SJSA1 (cell line): ENCODE results near the gene TUBGCP6. TPM values are rescaled to one million over a fixed set of nuclear protein-coding genes. Genes with fewer than 3 reads are reported as not detected.
A peak's percentile ranks its signal among the peaks of the same experiment; 100 is the strongest.

Source experiments
- DNase-seq, 2 experiments: peaks; one replicate each; pipeline ENCODE4 v3.0.0-alpha.2; 2015 to 2020; ENCODE audit warnings: low spot score in 2 of 2, low read depth in 1 of 2
- H3K27ac ChIP-seq: fragments of 250-450 bp; sonication (Bioruptor Pico); 2 replicates; pipeline ENCODE4 v1.5.1; 2020; ENCODE audit warnings: mild to moderate bottlenecking, moderate library complexity
- H3K27me3 ChIP-seq: fragments of 250-450 bp; sonication (Bioruptor Pico); replicated peaks from 2 replicates; pipeline ENCODE4 v1.5.1; 2020; ENCODE audit warnings: mild to moderate bottlenecking, moderate library complexity
- H3K36me3 ChIP-seq: fragments of 250-450 bp; sonication (Bioruptor Pico); 2 replicates; pipeline ENCODE4 v1.5.1; 2020; ENCODE audit warnings: mild to moderate bottlenecking
- H3K4me1 ChIP-seq: fragments of 250-450 bp; sonication (Bioruptor Pico); replicated peaks from 2 replicates; pipeline ENCODE4 v1.6.1; 2021; ENCODE audit warnings: mild to moderate bottlenecking
- H3K4me3 ChIP-seq: fragments of 250-450 bp; sonication (Bioruptor Pico); 2 replicates; pipeline ENCODE4 v1.5.1; 2020; ENCODE audit warnings: mild to moderate bottlenecking
- H3K9me3 ChIP-seq: fragments of 250-450 bp; sonication (Bioruptor Pico); replicated peaks from 2 replicates; pipeline ENCODE4 v1.5.1; 2020; ENCODE audit warnings: mild to moderate bottlenecking
- total RNA-seq: library from RNA; depleted of rRNA; stranded (reverse); fragments of >200 nt; shearing (Covaris generic); gene quantifications from 2 replicates; pipeline ENCODE4 v1.2.3, GENCODE V29; 2014

Gene TUBGCP6
- total RNA-seq, 1 experiment from 2014 or later, result 17.4 TPM

- no peak overlapping the region for H3K27ac ChIP-seq
- no peaks in the 10 kb centered on the region for H3K9me3 ChIP-seq
- H3K27me3 ChIP-seq, result no peaks in the 10 kb centered on the region
- peaks cover 19% of the 10 kb centered on the region for H3K36me3 ChIP-seq
- peaks cover 45% of the 10 kb centered on the region for H3K4me1 ChIP-seq
- H3K4me3 ChIP-seq, result peak overlapping the region; percentile 75
- peak in 1 of 2 experiments; percentile 26 for DNase-seq
Observed at GRCh38 chr22:50186181-50186714, 58.6 kb downstream of the TUBGCP6 start.

GRCh38 chr22:50185375-50186087 lies 59.3 kb downstream of the TUBGCP6 start, which contains the start of gene TRABD:
Gene TRABD, plus strand, starts transcription at chr22:50185913. Its CDS starts 7,148 bp downstream, at chr22:50193061.
- Histone ChIP-seq H3K4me3 (peak within 1 kb of the TSS; percentile 75), H3K4me1 (peaks cover 37% of the 10 kb centered on the region), H3K9me3 (no peaks in the 10 kb centered on the region), H3K27me3 (no peaks in the 10 kb centered on the region), H3K27ac (no peak within 1 kb of the TSS), H3K36me3 (peaks cover 15% of the 10 kb centered on the region)
- peak; percentile 70 to 90 for DNase-seq

GRCh38 chr22:50184902-50185374 lies 59.9 kb downstream of the TUBGCP6 start:
- Histone ChIP-seq H3K27me3 (no peaks in the 10 kb centered on the region), H3K9me3 (no peaks in the 10 kb centered on the region), H3K4me3 (peak overlapping the region; percentile 75), H3K4me1 (peaks cover 31% of the 10 kb centered on the region), H3K27ac (no peak overlapping the region), H3K36me3 (peaks cover 11% of the 10 kb centered on the region)
- DNase-seq, result no peak

GRCh38 chr22:50184004-50184901 lies 60.6 kb downstream of the TUBGCP6 start:
- Histone ChIP-seq H3K27ac (no peak overlapping the region), H3K27me3 (no peaks in the 10 kb centered on the region), H3K9me3 (no peaks in the 10 kb centered on the region), H3K4me1 (peaks cover 25% of the 10 kb centered on the region), H3K36me3 (peaks cover 10% of the 10 kb centered on the region), H3K4me3 (no peak overlapping the region)
- peak in 1 of 2 experiments; percentile 24 for DNase-seq

GRCh38 chr22:50183141-50183971 lies 61.5 kb downstream of the TUBGCP6 start:
- no peaks in the 10 kb centered on the region for H3K9me3 ChIP-seq
- H3K4me3 ChIP-seq, result no peak overlapping the region
- no peak for DNase-seq
- H3K27me3 ChIP-seq, result no peaks in the 10 kb centered on the region
- peaks cover 22% of the 10 kb centered on the region for H3K4me1 ChIP-seq
- peaks cover 4% of the 10 kb centered on the region for H3K36me3 ChIP-seq
- H3K27ac ChIP-seq, result no peak overlapping the region

GRCh38 chr22:50182176-50183081 lies 62.4 kb downstream of the TUBGCP6 start:
- Histone ChIP-seq H3K4me3 (no peak overlapping the region), H3K9me3 (no peaks in the 10 kb centered on the region), H3K27ac (no peak overlapping the region), H3K27me3 (no peaks in the 10 kb centered on the region), H3K4me1 (peaks cover 22% of the 10 kb centered on the region), H3K36me3 (peaks cover 4% of the 10 kb centered on the region)
- no peak for DNase-seq

GRCh38 chr22:50180727-50181521 lies 63.9 kb downstream of the TUBGCP6 start:
- H3K4me3 ChIP-seq, result no peak overlapping the region
- DNase-seq, result no peak
- no peaks in the 10 kb centered on the region for H3K27me3 ChIP-seq

GRCh38 chr22:50179937-50180726 lies 64.7 kb downstream of the TUBGCP6 start:
- Histone ChIP-seq H3K36me3 (no peaks in the 10 kb centered on the region), H3K4me1 (peaks cover 6% of the 10 kb centered on the region), H3K9me3 (no peaks in the 10 kb centered on the region), H3K4me3 (no peak overlapping the region), H3K27me3 (no peaks in the 10 kb centered on the region), H3K27ac (no peak overlapping the region)
- DNase-seq, result no peak

More at GRCh38 chr22:50180727-50181521, 63.9 kb downstream of the TUBGCP6 start:
- no peaks in the 10 kb centered on the region for H3K36me3 ChIP-seq
- no peaks in the 10 kb centered on the region for H3K9me3 ChIP-seq
- no peak overlapping the region for H3K27ac ChIP-seq
- H3K4me1 ChIP-seq, result peaks cover 10% of the 10 kb centered on the region

- Histone ChIP-seq H3K27ac (no peak overlapping the region), H3K36me3 (no peaks in the 10 kb centered on the region), H3K4me1 (0 out of 2 replicates have a peak, but pooled peaks cover 4% of the 10 kb centered on the region), H3K9me3 (no peaks in the 10 kb centered on the region), H3K27me3 (no peaks in the 10 kb centered on the region), H3K4me3 (no peak overlapping the region)
- DNase-seq, result no peak
Observed at GRCh38 chr22:50178871-50179869, 65.7 kb downstream of the TUBGCP6 start.

GRCh38 chr22:50178471-50178864 lies 66.4 kb downstream of the TUBGCP6 start:
- H3K36me3 ChIP-seq, result no peaks in the 10 kb centered on the region
- H3K9me3 ChIP-seq, result no peaks in the 10 kb centered on the region
- no peak overlapping the region for H3K4me3 ChIP-seq
- no peaks in the 10 kb centered on the region for H3K4me1 ChIP-seq
- DNase-seq, result no peak
- H3K27me3 ChIP-seq, result no peaks in the 10 kb centered on the region
- H3K27ac ChIP-seq, result no peak overlapping the region
